Stimulated activated CD4-positive, alpha-beta T cell treated with anti-CD3 and anti-CD28 coated beads, Interleukin-4, amount 100 ng/mL, for 48 hours (primary cell): Measurements from ENCODE around the gene APCDD1.
A peak's percentile ranks its signal among the peaks of the same experiment; 100 is the strongest.
"Not testable (repeated sequence)": the region's sequence is repeated elsewhere in the genome, so short reads cannot be mapped to it uniquely, and the experiment has no call there.

ENCODE experiments used
- DNase-seq, 2 donors: peaks; one replicate each; pipeline ENCODE4 v3.0.0-alpha.2; 2020; ENCODE audit warnings: low read depth in 2 of 2

The APCDD1 gene

DNA sequence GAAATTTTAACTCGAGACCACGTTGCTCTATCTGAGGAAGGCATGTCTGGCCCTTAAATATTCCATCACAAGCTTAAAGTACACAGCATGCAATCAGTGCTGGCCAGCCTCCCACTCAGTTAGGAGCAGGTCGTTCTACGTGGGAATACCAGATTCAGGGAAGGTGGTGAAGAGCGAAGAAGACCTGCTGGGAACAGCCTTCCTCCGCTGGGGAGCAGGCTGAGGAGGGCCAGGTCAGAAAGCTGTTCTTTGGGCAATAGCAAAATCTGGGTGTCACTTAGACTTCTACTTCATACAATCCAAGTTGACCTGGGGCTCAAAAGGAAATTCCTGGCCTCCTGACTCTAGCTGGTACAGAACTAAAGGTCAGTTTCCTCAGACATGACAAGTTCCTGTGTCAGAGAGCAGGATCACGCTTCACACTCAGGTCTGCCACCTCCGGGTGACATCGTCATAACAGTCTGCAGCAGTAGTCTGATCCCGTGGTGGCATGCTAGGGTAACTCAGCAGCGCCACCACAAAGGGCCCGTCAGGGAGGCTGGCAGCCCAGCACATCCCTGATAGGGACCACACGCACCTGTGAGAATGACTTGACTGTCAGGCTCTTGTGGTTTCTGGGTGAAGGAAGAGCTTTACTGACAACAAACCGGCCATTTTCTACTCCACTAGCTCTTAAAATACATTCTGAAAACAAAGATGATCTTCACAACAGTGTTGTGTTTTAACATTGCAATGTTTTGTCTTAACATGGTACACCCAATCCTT, 36.1 kb downstream of the APCDD1 start:
- DNase-seq, result peak; percentile 40 to 51

DNA sequence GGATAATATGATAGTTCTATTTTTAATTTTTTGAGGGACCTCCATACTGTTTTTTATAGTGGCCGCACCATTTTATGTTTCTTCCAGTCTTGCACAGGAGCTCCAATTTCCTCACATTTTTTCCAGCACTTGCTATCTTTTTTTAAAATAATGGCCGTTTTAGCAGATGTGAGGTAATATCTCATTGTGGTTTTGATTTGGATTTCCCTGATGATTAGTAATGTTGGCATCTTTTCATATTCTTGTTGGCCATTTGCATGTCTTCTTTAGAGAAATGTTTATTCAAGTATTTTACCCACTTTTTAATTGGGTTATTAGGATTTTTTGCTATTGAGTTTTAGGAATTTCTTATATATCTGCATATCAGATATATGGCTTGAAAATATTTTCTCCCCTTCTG, 41.5 kb downstream of the APCDD1 start:
- DNase-seq, result no peak

DNA sequence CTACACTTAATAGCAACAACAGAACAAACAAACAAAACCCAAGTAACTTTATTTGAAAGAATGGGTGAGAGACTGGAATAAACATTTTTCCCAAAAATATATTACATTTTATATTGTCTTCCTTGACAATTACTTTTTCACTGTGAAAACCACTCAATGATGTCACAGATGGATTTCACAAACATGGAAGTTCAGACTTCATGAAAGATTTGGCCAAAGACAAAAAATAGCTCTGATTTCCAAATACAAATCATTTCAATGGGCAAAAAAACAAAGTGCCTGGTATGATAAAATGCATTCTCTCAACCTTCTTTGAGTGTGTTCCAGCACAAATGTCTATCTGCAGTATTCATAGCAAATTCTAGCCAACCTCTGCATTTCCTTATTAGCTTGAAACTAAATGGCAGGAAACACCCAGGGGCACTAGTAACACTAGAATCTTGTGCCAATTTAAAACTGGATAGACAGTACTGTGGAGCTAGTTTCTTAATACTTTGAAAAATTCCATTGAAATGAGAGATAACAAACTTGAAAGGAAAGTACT, 42.8 kb downstream of the APCDD1 start:
- no peak for DNase-seq

DNA sequence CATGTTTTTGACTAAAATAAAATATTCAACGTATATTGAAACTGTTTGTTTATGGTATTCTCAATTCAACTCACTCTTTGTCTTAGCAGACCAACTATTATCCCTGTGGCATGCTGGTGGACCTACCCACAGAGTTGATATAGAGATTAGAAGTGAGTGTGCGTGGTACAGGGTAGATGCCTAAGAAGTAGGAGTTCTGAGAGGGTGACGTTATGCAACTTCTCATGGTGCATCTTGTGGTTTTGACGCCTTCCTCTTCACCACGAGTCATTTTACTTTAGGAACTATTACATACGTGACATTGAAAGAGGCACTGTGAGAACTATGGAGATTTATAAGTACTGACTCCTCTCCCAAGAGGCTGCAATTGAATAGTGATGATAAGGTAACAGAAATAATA, 44.8 kb downstream of the APCDD1 start:
- no peak for DNase-seq

DNA sequence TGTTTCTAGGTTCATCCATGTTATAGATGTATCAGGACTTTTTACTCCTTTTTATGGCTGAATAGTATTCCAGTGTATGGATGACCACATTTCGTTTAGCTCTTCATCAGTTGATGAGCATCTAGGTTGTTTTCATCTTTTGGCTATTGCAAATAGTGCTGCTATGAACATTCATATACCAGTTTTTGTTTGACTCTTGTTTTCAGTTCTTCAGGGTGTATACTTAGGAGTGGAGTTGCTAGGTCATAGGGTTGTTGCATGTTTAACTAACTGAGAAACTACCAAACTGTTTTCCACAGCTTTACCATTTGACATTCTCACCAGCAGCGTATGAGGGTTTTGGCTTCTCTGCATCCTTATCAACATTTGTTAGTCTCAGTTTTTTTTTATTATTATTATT, 45.6 kb downstream of the APCDD1 start:
- no peak for DNase-seq

DNA sequence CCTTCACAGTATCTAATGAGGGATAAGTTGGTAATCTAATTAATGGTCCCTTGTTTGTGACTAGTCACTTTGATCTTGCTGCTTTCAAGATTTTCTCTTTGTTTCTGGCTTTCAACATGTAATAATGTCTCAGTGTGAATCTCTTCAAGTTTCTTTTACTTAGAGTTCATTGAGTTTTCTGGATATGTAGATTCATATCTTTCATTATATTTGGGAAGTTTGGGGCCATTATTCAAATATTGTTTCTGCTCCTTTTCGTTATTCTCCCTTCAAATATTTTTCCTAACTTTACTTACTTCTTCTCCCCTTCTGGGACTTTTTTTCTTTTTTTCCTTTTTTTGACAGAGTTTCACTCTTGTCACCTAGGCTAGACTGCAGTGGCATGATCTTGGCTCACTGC, 50.3 kb downstream of the APCDD1 start:
- DNase-seq, result no peak

DNA sequence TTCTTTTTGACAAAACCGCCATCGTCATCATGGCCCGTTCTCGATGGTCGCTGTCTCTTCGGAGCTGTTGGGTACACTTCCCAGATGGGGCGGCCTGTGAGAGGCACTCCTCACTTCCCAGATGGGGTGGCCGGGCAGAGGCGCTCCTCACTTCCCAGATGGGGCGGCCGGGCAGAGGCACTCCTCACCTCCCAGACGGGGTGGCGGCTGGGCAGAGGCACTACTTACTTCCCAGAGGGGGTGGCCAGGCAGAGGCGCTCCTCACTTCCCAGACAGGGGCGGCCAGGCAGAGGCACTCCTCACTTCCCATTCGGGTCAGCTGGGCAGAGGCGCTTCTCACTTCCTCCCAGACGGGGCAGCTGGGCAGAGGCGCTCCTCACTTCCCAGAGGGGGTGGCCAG, 51.5 kb downstream of the APCDD1 start:
- not testable (repeated sequence) for DNase-seq

DNA sequence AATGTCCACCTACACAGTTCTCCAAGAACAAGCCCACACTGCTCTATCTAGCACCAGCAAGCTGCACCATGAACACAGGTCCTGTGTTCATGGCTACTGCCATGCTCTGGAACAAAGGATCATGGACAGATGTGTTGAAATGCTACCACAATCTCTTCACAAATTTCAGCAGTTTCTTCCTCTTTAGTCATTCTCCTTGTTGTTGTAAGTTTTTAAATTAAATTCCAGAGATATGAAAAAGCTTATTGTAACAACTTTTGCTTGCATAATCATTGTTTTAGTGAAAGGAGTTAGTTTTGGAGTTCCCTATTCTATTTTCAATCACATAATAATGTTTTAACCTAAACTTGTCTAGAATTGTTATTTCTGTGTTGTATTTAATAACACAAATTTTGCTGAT, 54.2 kb downstream of the APCDD1 start:
- DNase-seq, result no peak

DNA sequence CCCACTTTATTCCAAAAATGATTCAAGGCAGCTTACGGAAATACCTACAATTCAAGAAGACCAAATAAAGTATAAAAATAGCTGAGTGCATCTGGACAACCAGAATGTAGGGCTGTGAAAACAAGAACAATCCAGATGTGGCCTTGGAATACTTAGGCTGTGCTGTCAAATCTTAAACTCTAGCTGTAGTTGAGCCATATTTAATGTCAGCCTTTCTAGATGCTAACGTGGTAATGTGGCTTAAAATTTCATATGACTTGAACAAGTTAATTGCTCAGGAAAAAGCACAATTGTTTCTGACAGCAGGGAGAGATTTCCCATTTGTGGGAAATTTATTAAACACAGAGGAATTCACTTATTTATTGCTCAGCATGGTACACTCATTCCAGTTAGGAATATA, 56.8 kb downstream of the APCDD1 start:
- no peak for DNase-seq

DNA sequence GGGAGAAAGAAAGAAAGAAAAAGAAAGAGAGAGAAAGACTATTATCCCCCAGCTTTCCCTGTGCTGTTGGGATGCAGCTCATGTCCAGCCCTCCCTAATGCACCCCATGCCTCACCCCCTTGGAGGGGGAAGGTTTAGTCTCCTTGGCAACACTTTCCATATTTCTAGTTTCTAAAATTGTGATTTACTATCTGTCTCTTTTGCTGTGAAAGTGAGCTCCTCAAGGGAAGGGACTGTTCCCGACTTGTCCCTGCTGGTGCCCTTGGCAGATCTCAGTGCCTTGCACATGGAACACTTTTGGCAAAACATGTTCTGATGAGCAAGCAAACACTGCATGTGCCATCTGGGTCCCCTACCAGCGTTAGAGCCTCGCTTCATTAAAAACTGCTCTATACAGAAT, 59.6 kb downstream of the APCDD1 start:
- no peak for DNase-seq

DNA sequence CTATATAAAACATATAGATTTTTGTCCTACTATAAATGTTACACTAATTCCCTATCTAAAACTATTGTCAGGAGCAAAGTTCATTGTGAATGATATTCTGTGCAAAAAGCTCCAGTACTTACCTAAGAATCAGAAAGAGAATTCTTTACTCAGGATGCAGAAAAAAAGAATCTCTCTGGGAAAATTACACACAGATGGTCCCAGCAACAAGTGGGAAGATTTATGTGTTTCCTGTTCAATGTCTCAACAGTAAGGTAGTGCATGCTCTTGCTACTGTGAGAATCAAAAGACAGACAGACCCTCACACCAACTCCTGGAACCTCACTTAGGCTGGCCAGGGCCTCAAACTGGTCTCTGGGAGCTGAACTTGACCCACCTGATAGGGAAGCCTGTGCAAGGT, 60.2 kb downstream of the APCDD1 start:
- no peak for DNase-seq

DNA sequence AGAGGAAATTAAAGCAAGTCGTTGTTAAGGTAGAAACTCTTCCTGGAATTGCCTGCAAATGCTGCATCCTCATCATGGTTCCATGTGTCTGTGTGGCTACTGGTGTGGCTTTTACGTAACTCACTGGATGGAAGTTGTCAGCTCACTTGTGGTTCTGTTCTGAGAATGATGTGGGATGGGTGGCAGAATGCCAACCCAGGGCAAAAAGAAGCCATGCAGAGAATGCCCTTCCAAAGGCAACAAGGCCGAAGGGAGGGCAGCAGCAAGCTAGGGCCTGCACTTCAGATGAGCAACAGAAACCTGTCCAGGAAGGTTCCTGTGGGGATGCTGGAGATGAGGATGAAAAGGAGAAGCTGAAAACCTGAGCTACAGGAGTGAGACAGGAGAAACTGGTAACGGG, 61.0 kb downstream of the APCDD1 start:
- DNase-seq, result no peak

DNA sequence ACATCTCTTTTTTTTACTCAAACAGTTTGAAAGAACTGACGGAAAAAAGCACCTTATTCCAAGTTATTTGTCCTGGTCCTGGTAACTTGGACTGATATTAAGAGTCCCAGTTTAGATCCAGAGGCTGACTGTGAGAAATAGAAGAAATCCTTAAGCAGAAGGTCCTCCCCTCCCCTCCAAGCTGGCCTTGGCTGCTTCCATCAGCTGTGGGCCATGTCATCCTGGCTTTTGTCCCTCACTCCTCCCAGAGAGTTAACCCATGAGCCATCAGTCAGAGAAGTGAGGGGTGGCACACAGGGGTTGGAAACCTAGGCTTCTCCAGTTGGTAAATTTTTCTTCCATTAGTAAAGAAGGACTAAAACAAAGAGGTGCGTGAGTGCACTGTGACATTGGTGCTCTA, 61.6 kb downstream of the APCDD1 start:
- DNase-seq, result no peak

DNA sequence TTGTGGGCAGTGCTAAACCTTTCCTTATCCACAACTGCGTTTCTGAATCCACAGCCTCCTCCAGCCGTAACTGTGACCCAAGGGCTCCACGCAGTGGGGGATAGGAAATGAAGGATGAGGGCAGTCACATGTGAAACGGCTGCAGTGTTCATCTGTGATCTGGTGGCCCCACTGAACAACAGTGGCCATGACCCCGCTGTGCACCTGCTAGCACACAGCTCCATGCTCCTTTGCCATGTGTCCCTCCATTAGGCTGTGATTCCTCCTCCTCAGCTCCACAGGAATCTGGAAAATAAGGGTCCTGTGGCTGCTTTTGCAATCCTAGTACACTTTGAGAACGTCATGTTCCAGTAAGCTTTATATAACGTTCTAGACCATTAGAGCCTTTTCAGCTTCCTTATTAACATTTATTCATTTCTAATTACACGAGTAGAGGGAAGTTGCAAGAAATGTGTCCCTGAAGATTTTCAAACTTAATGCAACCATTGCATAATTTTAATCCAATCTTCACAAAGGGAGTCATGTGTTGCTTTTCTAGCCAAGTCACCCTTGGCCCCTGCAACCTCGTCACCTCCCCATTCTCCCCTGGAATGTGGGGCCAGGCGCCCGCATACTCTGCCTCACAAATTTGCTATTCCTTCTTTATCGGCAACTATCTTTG, 64.3 kb downstream of the APCDD1 start:
- DNase-seq, result no peak

DNA sequence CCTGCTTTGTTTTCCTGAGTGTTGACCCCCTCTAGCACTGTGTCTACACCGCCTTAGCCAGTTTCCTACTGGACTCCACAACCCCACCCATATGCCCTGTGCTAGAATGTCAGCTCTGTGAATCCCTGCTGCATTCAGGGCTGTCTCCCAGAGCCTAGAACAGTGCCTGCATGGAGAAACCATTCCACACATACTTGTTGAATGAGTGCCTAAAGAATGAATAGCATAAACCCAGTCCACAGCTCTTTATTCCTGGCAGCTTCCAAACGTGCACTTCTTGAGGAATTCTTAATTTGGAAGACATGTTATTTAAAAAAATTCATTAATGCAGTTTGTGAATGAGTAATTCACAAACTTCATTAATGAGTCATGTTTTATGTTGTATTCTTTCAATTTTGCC, 64.9 kb downstream of the APCDD1 start:
- DNase-seq, result no peak

DNA sequence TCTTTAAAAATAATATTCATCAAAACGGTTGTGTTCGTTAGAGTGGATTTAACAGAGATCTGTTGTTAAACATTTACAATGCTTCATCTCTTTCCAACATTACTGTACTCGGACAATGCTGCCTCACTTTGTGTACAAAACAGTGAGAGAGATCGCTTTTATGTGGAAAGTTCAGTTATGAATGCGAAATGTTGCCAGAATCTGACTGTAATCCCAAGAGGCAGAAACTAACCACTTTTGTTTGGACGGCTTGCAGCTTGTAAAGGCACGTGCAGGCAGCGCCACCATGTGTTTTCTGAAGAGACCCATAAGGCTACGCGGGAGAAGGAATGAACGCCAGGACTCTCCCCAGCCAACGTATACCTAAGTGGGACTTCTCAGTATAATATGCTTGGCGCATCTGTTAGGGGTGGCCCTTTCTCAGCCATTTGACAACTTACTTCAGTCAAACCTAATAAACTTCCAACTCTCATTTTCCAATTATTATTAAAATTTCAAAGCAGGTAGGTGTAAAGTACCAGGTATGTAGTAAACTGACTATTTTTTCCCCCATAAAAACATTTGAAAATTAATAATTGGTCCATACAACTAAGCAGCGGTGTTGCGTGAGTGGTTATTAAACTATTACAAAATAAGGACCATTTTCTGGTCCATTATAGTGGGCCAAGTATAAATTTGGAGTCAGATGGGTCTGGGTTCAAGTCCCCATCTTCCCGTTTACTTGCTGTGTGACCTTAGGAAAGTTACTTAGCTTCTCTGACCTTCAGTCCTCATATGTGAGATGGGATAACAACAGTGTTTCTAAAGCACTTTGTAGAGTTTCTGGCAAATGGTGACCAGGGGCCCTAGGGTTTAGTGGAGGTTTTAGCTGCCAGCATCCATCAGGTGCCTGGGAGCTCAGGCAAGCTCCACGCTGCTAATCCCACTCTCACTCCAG, 65.8 kb downstream of the APCDD1 start:
- DNase-seq, result peak; percentile 40 to 48

DNA sequence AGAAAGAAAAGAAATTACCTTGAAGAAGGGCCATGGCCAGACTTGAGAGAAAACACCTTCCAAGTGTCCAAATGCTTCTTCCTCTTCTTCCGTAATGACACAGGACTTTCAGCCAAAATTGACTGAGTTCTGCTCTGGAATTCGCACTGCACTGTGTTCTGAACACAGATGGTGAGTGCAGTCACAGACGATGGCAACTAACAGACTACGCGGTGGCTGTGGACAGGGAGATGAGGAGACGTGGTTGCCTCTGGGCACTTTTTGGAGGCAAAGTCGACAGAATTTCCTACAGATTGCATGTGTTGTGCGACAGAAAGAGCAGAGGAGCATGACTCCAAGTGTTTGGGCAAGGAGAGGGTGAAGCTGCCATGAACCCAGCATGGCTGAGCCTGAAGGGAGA, 67.1 kb downstream of the APCDD1 start:
- no peak for DNase-seq

DNA sequence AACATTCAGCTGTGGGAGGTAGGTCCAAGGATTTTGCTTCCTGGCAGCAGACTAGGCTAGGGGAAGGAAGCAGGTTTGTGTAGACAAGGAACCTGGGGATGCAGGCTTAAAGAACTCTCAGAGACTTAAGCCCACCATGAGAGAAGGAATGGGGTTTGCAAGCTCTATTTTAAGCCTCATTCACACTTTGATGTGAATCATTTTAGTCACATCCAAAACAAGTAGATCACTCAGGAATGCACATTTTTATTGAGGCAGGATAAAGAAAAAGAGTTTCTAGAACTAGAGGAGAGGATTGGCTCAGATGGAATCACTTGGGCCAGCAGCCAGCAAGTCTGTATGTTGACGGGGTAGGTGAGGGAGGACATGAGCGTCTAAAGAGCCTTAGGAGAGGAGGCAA, 68.1 kb downstream of the APCDD1 start:
- DNase-seq, result no peak

DNA sequence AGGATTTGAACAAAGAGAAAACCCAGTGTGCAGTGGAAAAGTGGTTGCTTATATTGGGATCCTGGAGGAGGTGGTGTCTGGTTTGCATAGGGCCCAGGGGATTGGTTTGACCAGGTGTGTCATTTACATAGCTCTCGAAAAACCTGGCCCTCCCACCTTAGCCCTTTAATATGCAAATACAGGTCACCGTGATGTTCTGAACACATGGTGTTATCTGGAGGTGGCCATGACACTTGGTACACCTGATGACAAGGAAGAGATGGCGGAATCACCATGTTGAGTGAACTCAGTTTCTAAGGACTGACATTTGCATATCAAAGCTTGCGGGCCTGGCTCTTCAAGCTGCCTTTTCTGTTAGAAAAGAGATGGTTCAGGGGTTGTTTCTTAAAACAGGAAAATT, 69.1 kb downstream of the APCDD1 start:
- no peak for DNase-seq

DNA sequence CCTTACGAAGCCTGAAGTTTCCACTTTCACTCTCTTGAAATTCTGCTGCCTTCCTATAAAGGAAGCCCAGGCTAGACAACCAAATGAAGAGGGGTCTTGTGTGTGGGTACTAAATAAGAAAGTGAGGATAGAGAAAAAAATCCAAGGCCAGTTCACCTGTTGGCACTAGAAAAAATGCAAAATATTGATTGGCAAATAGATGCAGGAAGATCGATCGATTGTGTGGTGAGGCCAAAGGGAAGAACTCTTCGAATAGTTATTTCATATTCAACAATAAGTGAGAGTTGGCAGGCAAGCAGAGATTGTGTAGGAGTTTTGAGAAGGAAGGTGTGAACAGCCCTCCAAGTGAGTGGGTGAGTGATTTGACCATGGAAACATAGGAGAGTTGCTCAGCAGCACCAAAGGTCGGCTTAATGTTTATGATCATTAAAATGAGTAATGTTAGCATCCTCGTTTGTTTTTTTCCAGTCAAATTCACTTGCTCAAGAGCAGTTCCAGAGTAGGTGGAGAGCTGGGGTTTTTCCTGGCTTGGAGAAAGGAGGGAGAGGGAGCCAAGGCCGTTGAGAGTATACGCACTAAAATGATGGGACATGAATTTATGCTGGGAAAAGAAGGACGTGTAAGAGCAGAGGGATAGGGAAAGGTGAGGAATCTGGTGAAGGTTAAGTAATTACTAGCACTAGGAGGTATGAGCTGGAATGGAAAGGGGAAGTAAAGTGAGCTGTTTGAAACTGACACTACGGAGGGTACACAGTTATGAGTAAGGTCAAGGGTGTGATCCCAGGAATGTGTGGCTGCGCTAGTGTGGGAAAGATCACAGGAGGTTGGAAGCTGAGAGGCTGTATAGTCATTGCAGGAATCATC, 70.3 kb downstream of the APCDD1 start:
- DNase-seq, result no peak

DNA sequence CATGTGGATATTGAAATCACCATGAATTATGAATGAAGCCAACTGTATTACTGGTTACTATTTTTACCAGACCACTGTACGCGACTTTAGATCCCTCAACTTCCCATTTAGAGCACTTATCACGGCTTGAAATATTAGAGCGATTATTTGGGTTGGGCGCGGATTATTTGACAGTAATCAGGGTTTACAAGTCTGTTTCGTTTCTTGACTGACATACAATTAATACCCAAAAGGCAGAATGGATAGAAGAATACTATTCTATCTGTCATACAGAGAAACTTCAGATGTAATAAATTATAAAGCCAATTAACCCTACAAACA, 70.9 kb downstream of the APCDD1 start:
- DNase-seq, result no peak
